NB4 (cell line): ENCODE results near the gene GNB2.

Source experiments
- DNase-seq: peaks from one replicate; pipeline ENCODE4 v3.0.0; 2010; ENCODE audit warnings: low read depth
- H3K4me3 ChIP-seq: one replicate; pipeline ENCODE4 v1.5.1; 2011; ENCODE audit warnings: mild to moderate bottlenecking, low read depth, low read length, moderate library complexity
- MYC ChIP-seq: IDR thresholded peaks from 2 replicates; pipeline ENCODE4 v1.6.1; 2011; ENCODE audit warnings: low read depth, low read length
- POLR2A ChIP-seq: IDR thresholded peaks from 2 replicates; pipeline ENCODE4 v1.6.1; 2011; ENCODE audit warnings: mild to moderate bottlenecking; ENCODE audit not compliant: insufficient read length; ENCODE audit errors: extremely low read depth
- TF ChIP-seq, protein P1 (sequence below): IDR thresholded peaks from one replicate; pipeline ENCODE4 v1.5.1; 2012; ENCODE audit warnings: low read depth, low read length
- TF ChIP-seq, protein P2 (sequence below): IDR thresholded peaks from 2 replicates; pipeline ENCODE4 v1.6.1; 2011; ENCODE audit warnings: low read depth, low read length

Gene GNB2

DNA sequence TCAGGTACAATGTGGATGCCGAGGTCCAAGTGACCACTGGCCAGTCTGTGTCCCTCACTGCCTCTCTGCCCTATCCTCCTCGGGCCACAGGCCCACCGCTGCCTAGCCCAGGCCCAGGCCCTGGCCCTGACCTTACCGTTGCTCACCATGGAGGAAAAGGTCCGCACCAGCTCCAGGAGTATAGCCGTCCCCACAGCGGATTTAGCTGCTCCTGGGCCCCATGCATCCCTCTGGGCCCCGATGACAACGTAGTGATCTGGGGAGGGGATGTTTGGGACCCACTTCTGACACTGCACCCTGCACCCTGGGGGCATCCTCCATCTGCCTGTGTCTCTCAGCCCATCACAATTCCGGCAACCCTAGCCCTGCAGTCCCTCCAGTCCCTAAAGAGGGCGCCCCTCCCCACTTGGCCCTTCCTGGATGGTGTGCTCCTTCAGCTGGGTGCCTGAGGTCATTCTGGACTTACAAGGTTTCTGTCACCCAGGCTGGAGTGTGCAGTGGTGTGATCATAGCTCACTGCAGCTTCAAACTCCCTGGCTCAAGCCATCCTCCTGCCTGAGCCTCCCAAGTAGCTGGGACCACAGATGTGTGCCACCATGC lies 44.3 kb upstream of the GNB2 start:
- TF ChIP-seq, protein P1, sequence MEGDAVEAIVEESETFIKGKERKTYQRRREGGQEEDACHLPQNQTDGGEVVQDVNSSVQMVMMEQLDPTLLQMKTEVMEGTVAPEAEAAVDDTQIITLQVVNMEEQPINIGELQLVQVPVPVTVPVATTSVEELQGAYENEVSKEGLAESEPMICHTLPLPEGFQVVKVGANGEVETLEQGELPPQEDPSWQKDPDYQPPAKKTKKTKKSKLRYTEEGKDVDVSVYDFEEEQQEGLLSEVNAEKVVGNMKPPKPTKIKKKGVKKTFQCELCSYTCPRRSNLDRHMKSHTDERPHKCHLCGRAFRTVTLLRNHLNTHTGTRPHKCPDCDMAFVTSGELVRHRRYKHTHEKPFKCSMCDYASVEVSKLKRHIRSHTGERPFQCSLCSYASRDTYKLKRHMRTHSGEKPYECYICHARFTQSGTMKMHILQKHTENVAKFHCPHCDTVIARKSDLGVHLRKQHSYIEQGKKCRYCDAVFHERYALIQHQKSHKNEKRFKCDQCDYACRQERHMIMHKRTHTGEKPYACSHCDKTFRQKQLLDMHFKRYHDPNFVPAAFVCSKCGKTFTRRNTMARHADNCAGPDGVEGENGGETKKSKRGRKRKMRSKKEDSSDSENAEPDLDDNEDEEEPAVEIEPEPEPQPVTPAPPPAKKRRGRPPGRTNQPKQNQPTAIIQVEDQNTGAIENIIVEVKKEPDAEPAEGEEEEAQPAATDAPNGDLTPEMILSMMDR, result peak; percentile 86
- TF ChIP-seq POLR2A, result no peak
- TF ChIP-seq, protein P2, sequence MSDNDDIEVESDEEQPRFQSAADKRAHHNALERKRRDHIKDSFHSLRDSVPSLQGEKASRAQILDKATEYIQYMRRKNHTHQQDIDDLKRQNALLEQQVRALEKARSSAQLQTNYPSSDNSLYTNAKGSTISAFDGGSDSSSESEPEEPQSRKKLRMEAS, result peak; percentile 14; the same call in 1 of the 2 replicates
- peak; percentile 68 for TF ChIP-seq MYC
- no peak overlapping the region for H3K4me3 ChIP-seq
- peak; percentile 83 for DNase-seq

DNA sequence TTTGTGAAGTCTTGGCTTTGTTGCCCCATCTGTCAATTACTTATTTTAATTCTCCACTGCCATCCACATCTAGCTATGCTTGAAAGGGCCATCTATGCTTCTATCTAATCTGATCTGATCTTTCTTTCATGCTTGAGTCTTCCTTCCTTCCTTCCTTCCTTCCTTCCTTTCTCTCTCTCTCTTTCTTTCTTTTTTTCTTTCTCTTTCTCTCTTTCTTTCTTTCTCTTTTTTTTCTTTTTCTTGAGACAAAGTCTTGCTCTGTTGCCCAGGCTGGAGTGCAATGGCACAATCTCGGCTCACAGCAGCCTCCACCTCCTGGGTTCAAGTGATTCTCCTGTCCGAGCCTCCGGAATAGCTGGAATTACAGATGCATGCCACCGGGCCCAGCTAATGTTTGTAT lies 43.5 kb upstream of the GNB2 start:
- DNase-seq, result no peak
- TF ChIP-seq MYC, result no peak
- TF ChIP-seq, protein P1, result no peak
- TF ChIP-seq POLR2A, result no peak
- TF ChIP-seq, protein P2, result no peak
- H3K4me3 ChIP-seq, result no peak overlapping the region

DNA sequence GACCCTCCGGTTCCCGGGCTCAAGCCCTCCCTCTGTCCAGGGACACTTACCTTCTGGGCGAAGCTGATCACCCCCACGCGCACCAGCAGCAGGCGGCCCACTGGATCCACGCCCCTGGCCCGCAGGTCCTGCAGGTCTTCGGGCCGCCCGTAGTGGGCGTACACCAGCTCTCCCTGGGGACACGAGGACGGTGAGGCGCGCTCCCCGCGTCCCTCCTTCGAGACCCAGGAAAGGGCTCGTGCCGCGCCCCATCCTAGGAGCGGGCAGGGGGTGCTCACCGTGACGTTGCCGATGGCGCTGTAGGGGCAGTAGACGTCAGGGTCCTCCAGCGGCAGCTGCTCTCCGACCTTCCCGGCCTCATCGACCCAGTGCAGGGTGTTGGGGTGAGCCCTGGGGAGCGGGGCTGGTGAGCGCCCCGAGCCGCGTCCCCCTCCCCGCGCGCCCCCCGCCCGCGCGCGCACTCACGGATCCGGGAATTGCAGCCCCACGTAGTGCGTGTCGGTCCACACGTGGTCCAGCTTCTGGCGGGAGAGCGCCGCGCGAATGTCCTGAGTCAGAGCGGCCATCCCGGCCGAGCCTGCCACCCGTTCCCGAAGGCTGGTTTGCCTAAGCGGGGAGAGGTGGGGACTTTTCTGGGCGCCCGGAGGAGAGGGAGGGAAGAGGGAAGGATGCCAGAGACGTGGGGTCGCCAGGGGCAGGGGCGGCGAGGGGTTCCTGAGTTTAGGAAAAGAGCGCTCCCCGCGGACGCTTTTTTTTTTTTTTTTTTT lies 40.4 kb upstream of the GNB2 start:
- TF ChIP-seq MYC (no peak; the same call in 1 of the 2 replicates), POLR2A (no peak)
- TF ChIP-seq, protein P2, result 0 out of 2 replicates have a peak, but pooled peaks have one; percentile 15
- TF ChIP-seq, protein P1, result peak; percentile 10
- peak; percentile 66 for DNase-seq
- H3K4me3 ChIP-seq, result peak overlapping the region; percentile 36

DNA sequence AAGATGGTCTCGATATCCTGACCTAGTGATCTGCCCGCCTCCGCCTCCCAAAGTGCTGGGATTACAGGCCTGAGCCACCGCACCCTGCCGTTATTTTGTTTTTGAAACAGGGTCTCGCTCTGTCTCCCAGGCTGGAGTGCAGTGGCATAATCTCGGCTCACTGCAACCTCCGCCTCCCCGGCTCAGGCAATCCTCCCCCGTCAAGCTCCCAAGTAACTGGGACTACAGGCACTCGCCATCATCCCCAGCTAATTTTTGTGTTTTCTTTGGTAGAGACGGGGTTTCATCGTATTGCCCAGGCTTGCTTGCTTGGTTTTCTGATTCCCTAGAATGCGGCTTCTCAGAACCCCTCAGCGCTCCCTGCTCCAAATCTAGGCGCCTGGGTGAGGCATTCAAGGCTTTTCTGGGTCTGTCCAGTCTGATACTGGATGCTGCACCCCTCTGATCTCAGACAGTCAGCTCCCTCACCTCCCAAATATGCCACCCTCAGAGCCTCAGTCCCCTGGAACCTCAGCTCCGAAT lies 33.5 kb upstream of the GNB2 start:
- no peak overlapping the region for H3K4me3 ChIP-seq
- no peak for DNase-seq
- TF ChIP-seq MYC (no peak), POLR2A (no peak)
- TF ChIP-seq, protein P1, result no peak
- TF ChIP-seq, protein P2, result no peak

DNA sequence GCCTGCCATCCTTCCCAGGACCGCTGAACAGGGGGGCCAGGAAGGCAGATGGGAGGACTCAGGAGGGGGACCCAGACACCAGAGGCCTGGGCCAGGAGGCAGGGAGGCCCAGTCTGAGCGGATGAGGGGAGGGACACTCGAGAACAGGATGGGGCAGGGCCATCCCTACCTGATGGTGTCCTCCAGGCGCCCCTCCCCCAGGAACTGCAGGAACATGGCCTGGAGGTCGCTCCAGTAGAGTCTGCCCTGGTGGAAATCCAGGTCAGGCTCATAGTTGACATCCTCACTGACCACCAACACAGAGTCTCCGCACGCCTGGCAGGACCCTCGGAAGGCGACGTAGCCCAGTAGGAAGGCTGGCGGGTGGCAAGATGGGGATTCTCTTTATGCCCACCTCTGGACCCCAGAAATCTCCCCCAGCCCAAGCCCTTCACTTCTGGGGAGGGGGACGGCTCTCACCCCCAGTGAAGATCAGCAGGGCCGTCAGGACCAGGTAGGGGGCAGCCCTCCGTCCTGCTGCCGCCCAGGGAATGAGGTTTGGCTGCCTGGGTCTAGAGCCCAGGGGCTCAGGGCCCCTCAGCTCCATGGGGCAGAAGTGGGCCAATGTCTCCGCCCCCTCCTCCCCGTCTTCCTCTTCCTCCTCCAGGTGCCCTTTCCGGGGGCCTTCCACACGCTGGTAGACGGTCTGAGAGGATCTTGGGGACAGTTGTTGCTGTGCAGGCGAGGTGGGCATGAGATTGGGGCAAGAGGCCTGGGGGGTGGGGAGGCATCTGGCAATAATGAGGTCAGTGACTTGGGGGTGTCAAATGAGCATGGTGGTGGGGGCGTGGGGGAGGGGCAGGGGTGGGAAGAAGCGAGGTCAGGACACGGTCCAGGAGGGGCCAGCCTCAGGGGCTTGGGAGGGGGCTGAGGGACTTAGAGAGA lies 32.8 kb upstream of the GNB2 start:
- TF ChIP-seq, protein P1, result no peak
- TF ChIP-seq POLR2A, result no peak
- no peak for TF ChIP-seq MYC
- TF ChIP-seq, protein P2, result no peak
- DNase-seq, result no peak
- H3K4me3 ChIP-seq, result no peak overlapping the region
